ENCODE data around the gene ALK.

ALK gene

DNA sequence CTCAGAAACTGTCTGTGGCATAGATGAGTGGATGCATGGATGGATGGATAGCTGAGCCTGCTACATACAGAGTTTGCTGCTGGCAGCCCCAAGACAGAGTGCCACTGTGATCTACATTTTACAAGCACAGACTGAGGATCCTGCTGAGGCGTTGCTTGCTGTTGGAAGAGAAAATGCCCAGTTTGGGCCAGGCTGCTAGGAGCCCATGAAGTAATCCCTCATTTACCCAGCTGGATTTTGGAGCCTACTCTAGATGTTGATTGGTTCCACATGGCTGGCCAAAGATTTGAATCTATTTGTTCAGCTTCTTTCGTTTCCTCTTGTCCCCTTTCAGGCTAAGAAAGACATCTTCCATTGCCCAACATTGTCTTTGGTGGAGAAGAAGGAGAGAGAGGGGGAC lies 544.8 kb downstream of the ALK start:
- no peak for DNase-seq

- no peak for DNase-seq
Measured at GRCh38 chr2:29375843-29376242, 545.5 kb downstream of the ALK start.

DNA sequence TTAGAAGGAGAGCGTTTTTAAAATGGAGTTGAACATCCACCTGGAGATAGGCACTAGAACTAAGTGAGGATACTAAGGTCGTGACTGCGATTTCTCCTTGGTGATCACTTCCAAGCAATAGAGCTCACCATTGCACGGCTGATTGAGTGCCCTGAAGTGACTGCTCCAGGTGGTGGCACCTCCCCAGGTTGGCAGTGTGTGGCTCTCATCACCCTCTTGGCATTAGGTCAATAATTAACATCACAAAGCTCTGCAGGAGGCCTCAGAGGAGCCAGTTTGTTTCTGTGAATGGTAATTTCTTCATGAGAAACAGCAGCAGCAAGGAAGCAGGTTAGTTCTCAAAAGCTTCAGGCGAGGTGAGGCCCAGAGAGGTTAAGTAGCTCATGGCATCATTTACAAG lies 546.6 kb downstream of the ALK start:
- no peak for DNase-seq

DNA sequence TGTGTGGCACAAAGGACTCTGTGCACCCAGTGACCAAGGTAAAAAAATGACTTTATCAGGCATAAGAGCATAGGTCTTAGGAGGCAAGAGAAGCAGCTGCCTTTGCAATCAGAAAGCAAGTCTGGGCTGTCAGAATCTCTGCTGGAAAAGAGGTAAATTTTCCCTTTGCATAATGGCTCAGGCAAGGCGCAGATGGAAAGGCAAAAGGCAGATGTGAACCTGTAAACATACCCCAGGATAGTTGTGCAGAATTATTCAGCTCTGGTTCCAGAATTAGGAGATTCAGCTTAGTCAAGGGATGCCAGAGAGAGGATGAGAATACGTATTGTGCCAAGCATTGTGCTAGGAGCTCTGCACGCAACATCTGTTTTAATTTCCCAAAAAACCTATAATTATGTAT lies 547.5 kb downstream of the ALK start:
- no peak for DNase-seq

DNA sequence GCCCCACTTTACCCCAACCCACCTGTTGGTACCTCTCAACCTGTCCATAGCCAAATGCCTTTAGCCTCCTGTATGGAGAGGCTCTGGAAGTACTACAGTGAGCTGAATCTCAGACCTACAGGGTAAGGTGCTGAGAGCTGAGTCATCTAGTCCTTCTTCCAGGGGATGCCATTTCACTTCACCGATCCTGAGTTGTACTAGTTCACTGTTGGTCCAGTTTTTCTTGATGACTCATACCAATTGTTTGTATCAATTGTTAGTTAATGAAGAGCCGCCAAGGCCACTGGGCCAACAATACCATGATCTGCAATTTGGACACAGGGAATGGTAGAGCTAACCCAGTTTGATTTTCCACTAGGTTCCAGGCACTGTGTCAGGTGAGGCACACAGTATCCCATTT lies 549.2 kb downstream of the ALK start:
- DNase-seq = no peak

DNA sequence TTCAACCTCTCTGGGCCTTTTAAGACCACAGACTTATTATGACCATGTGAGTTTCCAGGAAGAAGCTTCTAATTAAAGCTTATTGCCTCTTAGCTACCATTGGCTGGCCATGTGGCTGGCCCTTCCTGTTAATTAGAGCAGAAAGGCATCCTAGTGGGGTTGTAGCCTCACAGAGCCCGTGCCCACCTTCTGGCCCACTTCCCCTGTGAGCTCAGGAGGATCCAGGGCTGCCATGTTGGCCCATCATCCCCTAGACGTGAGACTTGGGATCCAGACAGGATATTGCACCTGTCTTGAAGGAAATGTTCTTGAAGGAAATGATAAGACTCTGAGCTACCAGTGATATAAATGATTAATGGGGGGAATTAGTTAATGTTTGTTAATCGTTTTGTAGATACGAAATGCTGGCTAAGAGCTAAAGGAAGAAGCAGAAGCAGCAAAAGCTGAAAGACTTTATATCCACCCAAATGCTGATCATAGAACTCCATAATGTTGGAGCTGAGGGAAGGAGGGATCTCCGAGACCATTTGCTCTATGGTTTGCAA lies 550.7 kb downstream of the ALK start:
- DNase-seq = no peak

GRCh38 chr2:29370173-29370572 lies 551.2 kb downstream of the ALK start:
- DNase-seq = no peak

DNA sequence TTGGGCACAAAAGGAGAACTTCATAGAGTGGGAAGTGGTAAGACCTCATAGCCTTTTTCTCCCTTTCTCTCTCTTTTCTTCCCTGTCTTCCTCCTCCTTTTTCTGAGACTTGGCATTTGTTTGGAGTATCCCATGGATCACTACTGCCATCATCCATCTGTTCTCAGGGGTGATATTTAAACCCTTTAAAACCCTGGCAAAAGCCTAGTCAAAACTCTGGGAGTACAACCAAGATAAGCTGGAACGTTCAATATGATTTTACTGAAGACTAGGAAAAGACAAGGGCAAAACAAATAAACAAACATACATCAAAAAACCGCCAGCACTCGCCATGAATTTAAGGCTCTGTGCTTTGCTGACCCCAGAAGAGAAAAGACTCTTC lies 552.7 kb downstream of the ALK start:
- no peak for DNase-seq

- no peak for DNase-seq
Measured at GRCh38 chr2:29367986-29368658, 553.3 kb downstream of the ALK start.

DNA sequence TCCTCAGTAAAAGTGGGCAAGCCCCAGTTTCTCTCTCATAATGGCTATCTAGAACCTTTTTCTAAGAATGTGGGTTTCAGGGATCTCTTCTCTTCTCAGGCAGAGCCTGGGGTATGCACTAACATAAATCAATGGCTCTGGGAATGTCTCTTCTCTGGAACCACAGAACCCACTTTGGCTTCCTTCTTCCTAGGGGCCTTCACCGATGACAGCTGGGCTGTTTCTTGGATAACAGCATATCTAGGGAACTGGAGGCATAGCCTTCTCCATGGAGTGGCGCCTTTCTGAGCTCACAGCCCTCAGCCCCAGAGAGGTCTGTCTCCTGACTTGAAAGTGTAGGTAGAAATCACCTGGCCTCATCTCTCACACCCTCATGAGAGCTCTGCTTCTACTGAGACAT lies 558.3 kb downstream of the ALK start:
- DNase-seq = no peak

DNA sequence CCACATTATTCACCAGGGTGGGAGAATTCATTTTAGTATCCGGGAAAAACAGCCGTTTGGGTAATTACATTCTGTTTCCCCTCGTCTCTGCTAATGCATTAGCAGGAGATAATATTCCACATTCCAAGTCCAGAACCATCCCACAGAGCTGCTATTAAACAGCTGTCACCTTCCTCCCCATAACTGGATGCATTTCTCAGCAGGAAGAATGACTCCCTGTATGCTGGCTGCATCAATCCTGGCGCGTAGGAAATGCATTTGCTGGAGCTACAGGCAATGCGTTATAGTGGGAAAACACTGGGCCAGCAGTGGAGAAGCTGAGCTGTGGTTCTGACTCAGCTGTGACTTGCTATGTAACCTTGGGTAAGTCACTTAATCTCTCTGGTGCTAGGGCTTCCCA lies 560.2 kb downstream of the ALK start:
- DNase-seq = no peak

DNA sequence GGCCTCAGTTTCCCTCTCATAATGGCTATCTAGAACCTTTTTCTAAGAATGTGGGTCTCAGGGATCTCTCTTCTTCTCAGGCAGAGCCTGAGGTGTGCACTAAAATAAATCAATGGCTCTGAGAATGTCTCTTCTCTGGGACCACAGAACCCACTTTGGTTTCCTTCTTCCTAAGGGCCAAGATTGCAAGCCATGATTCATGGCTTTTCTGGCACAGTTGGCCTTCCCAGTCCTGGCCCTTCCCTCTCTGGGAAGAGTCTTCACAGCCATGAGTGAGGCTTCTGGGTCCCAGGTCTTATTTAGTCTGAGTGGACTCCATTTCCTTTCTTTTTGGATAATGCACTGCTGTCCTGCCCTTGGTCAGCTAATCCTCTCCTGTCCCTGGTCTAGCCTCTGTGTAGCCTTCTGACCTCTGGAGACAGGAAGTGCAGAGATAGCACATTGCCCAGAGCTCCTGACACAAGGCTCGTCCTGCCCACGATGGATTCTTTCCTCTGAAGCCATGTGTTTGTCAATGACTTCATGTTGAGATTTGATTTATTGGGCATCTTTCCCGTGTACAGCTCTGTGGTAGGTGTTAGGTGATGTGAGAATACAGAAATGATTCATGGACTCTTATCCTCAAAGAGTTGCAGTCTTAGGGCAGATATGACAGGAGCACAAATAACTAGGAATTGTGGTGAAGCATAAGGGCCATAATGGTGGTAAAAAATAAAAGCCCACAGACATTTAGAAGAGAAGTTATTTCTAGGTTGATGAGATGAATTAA lies 561.2 kb downstream of the ALK start:
- DNase-seq = no peak

DNA sequence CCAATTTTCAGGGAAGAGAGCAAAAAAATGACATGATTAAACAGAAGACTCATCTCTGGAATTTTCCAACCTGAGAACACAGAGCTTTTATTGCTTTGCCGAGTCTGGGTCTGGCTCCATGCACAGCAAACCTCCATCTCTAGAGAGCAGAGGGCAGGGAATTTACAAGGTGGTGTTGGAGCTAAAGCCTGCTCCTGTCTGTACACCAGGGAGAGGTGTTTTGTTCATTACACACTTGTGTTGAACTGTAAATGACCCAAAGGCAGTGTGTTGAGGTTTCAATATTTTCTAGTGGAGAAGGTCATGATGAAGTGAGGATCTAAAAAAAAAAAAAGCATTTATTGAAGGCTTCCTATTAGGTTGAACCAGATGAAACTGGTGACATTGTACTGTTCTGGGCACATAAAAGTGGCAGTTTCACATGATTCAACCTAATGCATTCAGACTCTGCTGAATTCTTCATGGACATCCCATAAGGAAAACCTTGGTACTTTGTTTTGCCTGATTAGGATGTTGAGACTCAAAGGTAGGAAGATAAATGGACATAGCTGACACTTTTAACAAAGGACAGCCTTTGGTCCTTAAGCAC lies 567.9 kb downstream of the ALK start:
- DNase-seq = no peak

GRCh38 chr2:29351916-29352591 lies 569.3 kb downstream of the ALK start:
- DNase-seq = no peak

DNA sequence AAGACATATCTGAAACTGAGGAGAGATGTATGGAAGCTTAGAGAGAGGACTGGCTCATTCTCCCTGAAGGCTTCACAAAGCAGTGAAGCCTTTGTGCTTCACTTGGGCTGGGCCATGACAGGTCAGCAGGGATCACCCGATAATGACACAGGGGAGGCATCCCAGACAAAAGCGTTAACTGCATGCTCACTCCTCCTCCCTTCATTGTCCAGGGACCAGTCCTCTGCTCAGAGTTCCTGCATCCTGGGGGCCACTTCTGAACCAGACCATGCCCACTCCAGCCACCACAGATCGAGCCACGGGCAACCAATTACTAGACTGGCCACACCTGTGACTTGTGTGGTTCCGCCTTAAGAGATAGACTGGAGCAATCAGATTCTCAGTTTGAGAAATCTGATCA lies 570.1 kb downstream of the ALK start:
- no peak for DNase-seq

DNA sequence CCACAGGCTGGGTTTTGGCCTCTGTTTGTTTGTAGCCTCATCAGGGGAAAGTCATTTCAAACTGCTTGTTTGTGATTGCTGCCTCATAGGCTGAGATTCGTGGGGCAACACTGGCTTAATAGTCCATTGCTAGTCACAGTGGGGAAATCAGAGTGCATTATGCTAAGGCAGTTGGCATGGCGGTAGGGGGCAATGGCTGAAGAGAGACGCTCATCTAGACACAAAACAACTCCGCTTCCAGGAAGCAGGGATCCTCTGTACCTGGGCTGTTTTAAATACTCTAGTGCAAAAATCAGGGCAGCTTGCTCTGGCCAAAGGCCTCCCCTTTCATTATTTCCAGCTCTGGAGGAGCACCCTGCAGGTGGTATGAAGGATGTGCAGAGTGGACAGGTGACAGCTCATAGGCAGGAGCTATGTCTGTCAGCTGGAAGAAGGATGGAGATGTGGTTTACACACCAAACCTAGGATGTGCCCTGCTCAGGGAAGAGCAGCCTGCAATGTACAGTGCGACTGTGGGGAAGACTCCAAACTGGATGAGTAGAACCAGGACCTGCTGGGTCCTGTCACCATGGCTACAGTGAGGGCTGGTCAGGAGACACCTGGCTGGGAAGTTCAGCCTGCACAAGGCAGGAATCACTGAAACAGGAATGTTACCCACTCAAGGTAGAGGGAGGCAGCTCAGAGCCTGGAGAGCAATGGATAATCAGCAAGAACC lies 571.9 kb downstream of the ALK start:
- DNase-seq = no peak

- DNase-seq = no peak
Measured at GRCh38 chr2:29347774-29348461, 573.5 kb downstream of the ALK start.

GRCh38 chr2:29345236-29345635 lies 576.1 kb downstream of the ALK start:
- no peak for DNase-seq

DNA sequence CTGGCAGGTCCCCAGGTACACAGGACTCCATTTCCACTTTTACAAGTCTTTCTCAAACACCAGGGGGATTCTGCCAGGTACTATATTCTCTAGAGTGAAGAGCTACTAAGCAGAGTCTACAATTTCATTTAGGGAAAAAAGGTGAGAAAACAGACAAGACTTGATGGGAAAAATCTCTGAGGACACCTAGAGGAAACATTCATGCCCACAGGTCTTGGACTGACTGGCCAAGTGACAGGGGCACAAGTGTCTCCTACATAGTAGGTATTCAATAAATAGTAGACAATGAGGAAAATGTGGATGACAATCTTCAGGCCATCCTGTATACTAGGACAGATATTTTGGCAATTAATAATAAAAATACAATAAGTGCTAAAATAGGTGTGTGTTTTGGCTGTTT lies 577.6 kb downstream of the ALK start:
- no peak for DNase-seq

- no peak for DNase-seq
Measured at GRCh38 chr2:29336341-29337241, 584.8 kb downstream of the ALK start.

GRCh38 chr2:29335396-29335795 lies 586.0 kb downstream of the ALK start:
- no peak for DNase-seq
